Stimulated activated CD8-positive, alpha-beta memory T cell treated with anti-CD3 and anti-CD28 coated beads, Interleukin-12 subunit alpha, Interleukin-12 subunit beta, amount 100 ng/mL, for 4 hours (primary cell): ENCODE measurements around the gene B3GALNT1.

Experiments
- DNase-seq: peaks from one replicate; pipeline ENCODE4 v3.0.0-alpha.2; 2020; ENCODE audit warnings: low read depth

Gene B3GALNT1, protein sequence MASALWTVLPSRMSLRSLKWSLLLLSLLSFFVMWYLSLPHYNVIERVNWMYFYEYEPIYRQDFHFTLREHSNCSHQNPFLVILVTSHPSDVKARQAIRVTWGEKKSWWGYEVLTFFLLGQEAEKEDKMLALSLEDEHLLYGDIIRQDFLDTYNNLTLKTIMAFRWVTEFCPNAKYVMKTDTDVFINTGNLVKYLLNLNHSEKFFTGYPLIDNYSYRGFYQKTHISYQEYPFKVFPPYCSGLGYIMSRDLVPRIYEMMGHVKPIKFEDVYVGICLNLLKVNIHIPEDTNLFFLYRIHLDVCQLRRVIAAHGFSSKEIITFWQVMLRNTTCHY

DNA sequence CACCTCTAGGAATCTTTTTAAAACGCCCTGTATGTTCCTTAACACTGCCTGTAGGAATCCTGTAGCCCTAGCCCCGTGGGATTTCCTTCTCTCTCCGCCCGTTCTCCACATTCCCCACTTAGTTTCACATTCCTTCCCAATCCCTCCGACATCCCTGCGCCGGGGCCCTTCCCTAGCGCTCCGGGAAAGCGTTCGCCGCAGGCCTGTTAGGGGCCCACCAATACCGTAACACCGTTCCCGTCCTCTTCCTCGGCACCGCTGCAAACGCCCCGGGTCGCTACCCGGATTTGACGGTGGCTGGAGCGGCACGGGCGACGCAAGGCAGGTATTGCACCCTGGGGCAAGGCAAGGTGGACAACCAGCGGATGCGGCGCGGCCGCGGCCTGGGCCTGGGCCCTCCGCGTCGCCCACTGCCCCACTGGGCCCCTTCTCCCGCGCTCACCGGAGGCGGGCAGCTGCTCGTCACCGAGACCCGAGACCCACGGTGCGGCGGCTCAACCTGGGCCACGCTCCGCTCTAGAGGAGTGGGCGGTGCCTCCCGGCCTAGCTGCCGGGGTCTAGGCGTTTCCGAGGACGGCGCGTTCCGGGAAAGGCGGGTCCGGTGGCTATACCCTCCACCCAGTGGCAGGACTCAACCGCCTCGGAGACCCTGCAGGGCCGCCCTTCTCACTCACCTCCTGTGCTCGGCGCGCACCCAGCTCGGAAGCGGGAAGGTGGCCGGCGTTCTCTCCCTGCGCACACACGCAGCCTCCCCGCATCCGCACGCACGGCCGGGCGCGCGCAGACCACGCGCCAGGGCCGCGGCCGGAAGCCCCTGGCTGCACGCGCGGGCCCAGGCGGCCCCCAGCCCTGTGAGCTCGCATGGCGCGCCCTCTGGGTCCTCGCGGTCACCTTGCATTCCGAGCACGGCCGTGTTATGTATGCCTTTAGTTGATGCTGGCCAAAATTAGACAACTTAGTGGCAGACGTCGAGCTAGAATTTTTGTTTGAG lies at the start of gene B3GALNT1:
B3GALNT1 (minus strand) TSS at position 789 of the 991 bp plus-strand sequence. CDS start 18,595 bp downstream, outside the sequence.
- DNase-seq = peak; percentile 2

GRCh38 chr3:161153480-161153879 lies 48.3 kb upstream of the B3GALNT1 start:
- DNase-seq = no peak

GRCh38 chr3:161150001-161150525 lies 44.9 kb upstream of the B3GALNT1 start:
- no peak for DNase-seq

DNA sequence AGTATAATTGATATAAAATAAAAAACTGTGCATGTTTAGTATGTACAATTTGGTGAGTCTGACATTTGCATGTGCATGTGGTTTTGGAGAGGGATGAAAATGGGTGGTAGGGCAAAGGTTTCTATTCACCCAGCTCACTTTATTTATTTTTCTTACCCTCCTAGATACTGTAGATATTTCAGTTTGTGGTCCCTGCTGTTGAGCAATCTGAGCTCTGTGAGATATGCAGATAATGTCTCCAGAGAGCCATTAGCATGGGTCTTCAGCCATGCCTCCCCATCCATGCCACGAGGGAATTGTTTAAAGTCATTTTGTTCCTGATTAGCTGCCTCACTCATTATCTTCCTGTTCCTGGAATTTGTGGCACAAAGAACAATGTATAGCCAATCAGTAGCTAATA lies 44.4 kb upstream of the B3GALNT1 start:
- no peak for DNase-seq

- DNase-seq = no peak
These were observed 43.8 kb upstream of the B3GALNT1 start for GRCh38 chr3:161148832-161149475.

- DNase-seq = no peak
These were observed 37.3 kb upstream of the B3GALNT1 start for GRCh38 chr3:161142486-161142885.

DNA sequence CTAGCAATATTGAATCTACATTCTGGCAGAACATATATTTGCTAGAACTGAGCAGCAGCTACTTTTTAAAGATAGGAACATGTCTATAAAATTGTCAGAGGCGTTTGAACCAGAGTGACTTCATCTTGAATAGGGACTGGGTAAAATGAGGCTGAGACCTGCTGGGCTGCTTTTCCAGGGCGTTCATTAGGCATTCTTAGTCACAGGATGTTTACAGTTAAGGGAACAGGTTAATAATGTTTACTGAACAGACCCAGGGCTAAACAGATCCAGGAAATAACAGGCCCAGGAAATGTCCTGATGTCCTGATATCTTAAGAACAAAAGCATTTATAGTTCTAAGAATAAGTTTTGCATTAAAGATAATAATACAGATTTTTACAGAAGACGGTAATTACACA lies 34.5 kb upstream of the B3GALNT1 start:
- DNase-seq = no peak

GRCh38 chr3:161137260-161137659 lies 32.1 kb upstream of the B3GALNT1 start:
- no peak for DNase-seq

GRCh38 chr3:161132391-161132790 lies 27.2 kb upstream of the B3GALNT1 start:
- no peak for DNase-seq

DNA sequence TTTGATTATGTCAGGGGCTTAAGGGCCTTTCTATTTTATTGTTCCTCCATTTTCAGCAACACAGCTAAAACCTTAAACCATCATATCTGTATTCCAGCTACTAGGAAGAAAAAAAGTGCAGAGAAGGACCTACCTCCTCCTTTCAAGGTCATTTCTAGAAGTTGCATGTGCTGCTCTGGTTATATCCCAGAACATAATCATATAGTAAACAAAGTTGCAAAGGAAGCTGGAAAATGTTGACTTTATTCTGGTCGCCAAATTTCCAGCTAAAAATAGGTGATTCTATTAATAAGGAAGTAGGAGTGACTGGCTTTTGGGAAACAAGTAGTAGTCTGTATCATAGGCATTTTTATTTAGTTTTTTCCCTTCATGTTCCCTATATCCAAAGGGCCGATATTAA lies 21.3 kb upstream of the B3GALNT1 start:
- DNase-seq = no peak

GRCh38 chr3:161117646-161118045 lies 12.5 kb upstream of the B3GALNT1 start:
- no peak for DNase-seq

- DNase-seq = no peak
These were observed 3.7 kb upstream of the B3GALNT1 start for GRCh38 chr3:161108840-161109239.

- no peak for DNase-seq
These were observed 2.2 kb upstream of the B3GALNT1 start for GRCh38 chr3:161107311-161107710.

GRCh38 chr3:161103776-161104385 lies 1.3 kb downstream of the B3GALNT1 start:
- DNase-seq = no peak

- DNase-seq = no peak
These were observed 3.5 kb downstream of the B3GALNT1 start for GRCh38 chr3:161101609-161102008.

GRCh38 chr3:161100994-161101393 lies 4.2 kb downstream of the B3GALNT1 start:
- no peak for DNase-seq

DNA sequence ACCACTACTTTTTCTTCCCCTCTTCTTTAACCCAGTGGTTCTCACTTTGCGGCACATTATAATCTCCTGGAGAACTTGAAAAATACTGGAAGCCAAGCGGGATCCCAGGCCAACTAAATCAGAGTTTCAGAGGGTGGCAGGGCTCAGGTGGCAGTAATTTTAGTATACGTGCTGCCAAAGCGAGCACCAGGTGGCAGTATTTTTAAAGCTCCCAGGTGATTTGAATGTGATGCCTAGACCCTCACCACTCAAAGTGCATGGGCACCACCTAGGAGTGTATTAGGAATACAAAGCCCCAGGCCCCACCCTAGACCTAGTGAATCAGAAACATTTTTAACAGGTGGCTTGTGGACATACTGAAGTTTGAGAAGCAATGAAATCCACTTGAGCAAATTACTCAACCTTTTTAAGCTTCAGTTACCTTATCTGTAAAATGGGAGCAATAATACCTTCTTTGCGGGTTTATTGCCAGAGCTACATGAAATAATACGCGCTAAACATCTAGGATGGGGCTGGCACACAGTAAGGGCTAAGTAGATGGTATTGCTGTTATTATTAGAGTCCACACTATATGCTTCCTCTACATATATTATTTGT lies 8.3 kb downstream of the B3GALNT1 start:
- DNase-seq = no peak

GRCh38 chr3:161093895-161094294 lies 11.3 kb downstream of the B3GALNT1 start:
- no peak for DNase-seq

GRCh38 chr3:161084277-161084676 lies 20.9 kb downstream of the B3GALNT1 start:
- DNase-seq = no peak

DNA sequence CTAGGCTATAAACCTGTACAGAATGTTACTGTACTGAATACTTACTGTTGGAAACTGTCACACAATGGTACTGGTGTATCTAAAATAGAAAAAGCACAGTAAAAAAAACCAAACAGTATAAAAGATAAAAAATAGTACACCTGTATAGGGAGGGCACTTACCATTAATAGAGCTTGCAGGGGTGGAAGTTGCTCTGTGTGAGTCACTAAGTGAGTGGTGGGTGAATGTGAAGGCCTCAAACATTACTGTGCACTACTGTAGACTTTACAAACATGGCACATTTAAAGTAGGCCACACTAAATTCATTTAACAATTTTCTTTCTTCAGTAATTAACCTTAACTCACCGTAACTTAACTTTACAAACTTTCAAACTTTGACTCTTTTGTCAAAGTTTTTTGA lies 22.0 kb downstream of the B3GALNT1 start:
- DNase-seq = no peak

DNA sequence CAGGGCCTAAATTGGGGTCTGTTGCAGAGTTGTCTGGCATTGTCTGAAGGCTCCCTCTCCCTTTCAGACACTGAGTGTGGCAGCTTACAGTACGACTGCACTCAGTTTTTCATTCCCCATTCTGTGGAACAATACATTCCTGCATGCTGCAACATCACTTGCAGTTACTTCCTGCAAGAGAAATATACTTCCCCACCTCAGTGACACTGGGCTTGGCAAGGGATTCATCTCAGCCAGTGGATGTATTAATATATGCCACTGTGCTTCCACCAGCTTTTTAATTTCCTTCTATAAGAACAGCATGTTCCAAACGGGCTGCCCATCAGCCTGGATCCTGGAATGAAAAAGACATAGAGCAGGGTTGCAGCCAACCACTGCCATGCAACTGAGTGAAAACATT lies 23.1 kb downstream of the B3GALNT1 start:
- DNase-seq = no peak
